ENCODE data around the gene NRDE2. TPM values are rescaled to one million over a fixed set of nuclear protein-coding genes. Genes with fewer than 3 reads are reported as not detected.

Gene NRDE2
- polyA plus RNA-seq (2013, experiment 1 of 2; ENCODE audit: insufficient read length) = 8.6 TPM
- 7.4 TPM for polyA plus RNA-seq (2013, experiment 2 of 2; ENCODE audit: insufficient read length)

DNA sequence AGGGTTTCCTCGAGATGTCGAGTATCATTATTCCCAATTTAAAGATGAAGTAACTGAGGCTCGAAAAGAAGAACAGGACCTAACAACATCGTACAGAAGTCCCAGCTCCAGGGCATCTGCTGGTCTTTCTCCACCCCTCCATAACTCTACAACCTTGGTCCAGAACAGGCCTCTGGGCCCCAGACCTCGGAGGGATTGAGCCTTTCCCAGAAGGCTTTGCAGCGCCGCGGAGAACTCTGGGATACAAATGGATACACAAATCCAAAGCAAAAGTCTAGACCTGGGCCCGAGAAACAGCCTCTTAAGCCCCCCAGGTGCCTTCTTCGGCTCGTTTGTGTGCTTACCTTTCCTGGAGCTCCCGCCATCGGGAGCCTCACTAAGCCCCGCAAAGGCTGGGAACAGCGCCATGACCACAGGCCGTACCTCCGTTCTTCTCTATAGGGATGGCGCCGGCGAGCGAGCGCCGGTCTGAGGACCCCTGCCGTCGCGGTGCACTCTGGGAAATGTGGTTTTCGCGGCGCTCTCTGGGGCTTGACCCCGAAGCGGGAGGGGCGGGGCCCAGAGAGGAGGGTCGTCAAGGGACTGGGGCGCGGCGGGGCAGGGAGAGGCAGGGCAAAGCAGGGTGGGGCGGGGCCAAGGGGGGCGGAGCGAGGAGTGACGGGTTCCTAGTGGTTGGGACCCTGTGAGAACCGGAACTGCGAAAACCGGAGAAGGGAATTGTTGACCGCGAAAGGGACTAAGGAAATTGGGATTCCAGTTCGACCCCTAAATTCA, at the start of gene NRDE2:
TSS of gene NRDE2 (minus strand) at position 445 of the 774 bp plus-strand sequence. CDS start at position 408, 37 bp downstream.
- DNase-seq = peak; percentile 98

DNA sequence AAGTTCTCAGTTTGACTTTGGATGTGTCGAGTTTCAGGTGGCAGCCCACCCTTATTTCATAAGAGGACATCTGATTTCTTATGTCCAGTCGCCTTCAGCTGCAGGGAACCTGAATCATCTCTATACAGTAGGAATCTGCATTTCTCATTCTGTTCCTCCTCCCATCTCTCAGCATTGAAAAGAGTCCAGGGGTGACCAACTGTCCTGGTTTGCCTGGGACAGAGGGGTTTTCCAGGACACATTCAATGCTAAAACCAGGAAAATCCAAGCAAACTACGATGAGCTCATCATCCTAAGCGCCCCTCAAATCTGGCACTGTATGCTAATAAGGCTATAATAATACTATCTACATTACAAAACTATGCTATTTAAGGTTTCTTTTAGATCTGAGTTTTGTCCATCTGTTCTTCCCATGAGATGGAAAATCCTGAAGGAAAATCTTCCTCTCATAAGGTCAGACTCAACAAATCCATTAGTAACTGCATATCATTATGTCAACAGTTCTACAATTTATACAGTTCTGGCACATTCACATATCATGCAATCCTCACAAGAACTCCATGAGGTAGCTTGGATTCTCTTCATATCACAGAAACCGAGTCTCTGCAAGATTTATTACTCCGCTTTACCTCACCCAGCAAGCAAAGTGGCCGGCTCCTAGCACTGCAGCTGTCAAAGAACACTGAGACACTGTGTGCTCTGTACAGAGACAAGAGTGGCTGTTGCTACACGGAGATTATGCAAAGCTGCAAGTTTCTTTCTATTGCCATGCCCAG, 49.5 kb upstream of the NRDE2 start:
- DNase-seq = peak; percentile 87

- DNase-seq = no peak
Measured at GRCh38 chr14:90379106-90379505, 47.4 kb upstream of the NRDE2 start.

- no peak for DNase-seq
Measured at GRCh38 chr14:90378249-90378648, 46.5 kb upstream of the NRDE2 start.

- no peak for DNase-seq
Measured at GRCh38 chr14:90375934-90376333, 44.2 kb upstream of the NRDE2 start.

GRCh38 chr14:90374813-90375212, 43.1 kb upstream of the NRDE2 start:
- DNase-seq = no peak

GRCh38 chr14:90373887-90374286, 42.1 kb upstream of the NRDE2 start:
- DNase-seq = no peak

- DNase-seq = peak; percentile 29
Measured at GRCh38 chr14:90368946-90369721, 37.4 kb upstream of the NRDE2 start.

DNA sequence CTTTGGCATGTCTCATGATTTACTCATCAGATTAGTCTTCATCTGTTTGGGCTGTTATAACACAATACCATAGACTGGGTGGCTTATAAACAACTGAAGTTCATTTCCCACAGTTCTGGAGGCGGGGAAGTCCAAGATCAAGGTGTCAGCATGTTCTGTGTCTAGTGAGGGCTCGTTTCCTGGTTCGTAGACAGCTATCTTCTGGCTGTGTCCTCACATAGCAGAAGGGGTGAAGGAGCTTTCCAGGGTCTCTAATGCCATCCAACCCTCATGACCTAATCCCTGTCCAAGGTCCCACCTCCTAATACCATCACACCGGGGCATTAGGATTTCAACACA, 30.8 kb upstream of the NRDE2 start:
- no peak for DNase-seq

DNA sequence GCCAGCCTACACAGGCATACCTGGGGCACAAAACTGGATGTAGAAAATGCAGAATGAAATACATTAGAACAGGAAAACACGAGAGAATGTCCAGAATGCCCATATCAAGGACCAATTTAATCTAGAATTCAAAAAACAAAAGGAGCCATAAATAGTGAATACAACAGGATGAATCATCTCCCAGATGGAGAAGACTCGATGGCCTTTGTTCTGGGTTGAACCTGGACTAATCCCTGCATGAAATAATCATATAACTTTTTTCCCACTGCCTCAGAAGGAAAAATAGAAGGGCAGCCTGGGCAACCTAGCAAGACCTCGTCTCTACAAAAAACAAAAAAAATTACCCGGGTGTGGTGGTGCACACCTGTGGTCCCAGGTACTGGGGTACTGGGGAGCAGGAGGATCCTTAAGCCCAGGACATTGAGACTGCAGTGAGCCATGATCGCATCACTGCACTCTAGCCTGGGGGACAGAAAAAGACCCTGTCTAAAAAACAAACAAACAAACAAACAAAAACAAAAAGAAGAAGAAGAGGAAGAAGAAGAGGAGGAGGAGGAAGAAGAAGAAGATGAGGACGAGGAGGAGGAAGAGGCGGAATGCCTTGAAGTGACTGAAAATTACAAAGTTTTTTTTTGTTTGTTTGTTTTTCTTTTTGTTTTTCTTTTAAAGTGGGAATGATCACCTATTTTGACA, 30.3 kb upstream of the NRDE2 start:
- no peak for DNase-seq

DNA sequence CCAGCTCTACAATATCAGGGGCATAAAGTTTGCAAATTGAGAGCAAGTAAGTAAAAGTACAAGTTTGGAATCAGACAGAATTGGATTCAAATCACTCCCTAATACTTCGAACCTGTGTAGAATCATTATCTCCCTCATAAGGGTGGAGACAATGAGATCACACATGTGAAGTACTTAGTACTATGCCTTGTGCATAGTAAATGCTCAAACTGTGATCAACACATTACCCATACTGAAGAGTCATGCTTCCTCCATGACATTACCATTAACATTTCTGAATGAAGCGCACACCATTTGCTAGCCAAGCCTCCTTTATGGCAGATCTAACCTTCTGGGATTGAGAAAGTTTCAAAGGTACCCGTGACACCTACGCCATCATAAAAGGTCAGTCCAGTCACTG, 26.6 kb upstream of the NRDE2 start:
- DNase-seq = no peak

GRCh38 chr14:90356925-90357324, 25.2 kb upstream of the NRDE2 start:
- no peak for DNase-seq

GRCh38 chr14:90355540-90356518, 24.1 kb upstream of the NRDE2 start:
- DNase-seq = no peak

DNA sequence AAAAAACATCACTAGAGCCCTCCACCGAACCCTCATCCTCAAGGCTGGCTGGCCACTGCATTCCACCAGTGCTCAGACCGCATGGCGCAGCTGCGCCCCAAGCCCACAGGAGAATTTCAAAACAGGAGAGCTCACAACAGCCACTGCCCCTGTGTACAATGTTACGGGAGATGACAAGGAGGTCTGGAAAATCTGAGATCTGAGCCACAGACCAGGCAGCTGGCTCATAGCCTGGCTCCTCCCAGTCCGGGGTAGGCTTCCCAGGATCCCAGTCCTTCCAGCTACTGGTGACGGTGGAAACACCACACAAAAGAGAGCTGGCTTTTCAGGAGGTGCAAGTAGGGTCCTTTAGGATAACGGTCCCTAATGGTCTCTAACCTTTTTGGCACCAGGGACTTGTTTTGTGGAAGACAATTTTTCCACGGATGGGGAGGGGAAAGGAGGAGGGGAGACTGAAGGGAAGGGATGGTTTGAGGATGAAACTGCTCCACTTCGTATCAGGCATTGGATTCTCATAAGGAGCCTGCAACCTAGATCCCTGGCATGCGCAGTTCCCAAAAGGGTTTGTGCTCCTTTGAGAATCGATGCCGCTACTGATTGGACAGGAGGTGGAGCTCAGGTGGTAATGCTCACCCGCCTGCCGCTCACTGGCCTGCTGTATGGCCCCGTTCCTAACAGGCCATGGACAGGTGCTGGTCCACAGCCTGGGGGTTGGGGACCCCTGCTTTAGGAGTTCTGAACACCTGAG, 23.0 kb upstream of the NRDE2 start:
- DNase-seq = no peak

DNA sequence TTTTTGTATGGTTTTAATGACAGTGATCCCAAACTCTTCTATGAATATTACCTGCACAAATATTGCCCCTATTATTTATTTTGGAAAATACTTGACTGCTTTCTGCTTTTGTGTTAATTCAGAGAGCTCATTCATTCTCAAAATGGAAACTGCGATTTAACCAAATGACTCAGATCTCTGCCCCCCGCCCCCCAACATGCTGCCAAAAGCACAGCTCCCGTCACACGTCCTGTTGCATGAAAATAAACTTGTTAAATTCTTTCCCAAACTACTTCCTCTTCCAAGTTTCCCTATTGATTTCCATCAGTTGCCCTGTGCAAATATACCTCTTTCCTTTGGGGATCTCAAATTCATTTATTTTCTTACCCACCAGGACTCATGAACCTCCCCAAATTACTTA, 18.0 kb upstream of the NRDE2 start:
- DNase-seq = no peak

GRCh38 chr14:90348270-90348669, 16.5 kb upstream of the NRDE2 start:
- DNase-seq = no peak

DNA sequence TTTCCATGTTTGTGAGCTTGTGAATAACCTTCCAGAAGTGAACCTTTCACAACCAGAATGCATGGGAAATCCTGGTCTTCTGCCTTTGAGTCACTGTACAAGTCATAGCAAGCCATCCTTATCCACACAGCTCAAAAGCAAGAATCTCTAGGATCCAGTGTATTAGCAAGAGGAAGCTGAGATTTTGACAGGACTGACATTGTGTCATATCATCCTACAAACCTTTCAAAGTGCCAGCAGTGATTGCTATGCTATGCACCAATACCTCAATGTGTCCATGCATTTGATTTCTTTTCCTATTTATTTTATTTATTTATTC, 13.5 kb upstream of the NRDE2 start:
- DNase-seq = no peak

GRCh38 chr14:90344331-90345238, 12.8 kb upstream of the NRDE2 start:
- no peak for DNase-seq

GRCh38 chr14:90342327-90342726, 10.6 kb upstream of the NRDE2 start:
- no peak for DNase-seq

- no peak for DNase-seq
Measured at GRCh38 chr14:90341784-90342183, 10.0 kb upstream of the NRDE2 start.

Measured in fibroblast of skin of abdomen (primary cell).